ENCODE measurements around the gene DCTD. TPM values are rescaled to one million over a fixed set of nuclear protein-coding genes. Genes with fewer than 3 reads are reported as not detected.
"Not testable (repeated sequence)": the region's sequence is repeated elsewhere in the genome, so short reads cannot be mapped to it uniquely, and the experiment has no call there.

Gene DCTD
- total RNA-seq, 2 donors from 2014 or later = 83.6 to 135 TPM

DNA sequence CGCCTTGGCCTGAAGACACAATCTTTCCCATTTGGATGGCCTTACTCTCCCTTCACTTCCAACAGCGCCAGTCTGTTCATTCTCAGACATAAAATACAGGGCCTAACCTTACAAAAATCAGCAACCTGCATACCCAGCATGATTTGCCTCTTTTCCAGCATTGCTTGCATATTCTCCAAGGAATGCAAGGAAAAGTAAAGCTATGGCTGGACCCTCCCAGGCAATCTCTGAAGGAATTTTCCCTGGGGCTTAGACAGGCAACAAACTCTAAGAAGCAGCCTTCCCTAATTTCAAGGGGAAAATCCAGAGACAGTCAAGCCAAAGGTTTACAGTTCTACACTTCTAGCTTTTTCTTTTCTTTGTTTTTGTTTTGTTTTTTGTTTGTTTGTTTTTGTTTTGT, 3.6 kb downstream of the DCTD start:
- Mint-ChIP-seq H3K4me1 (ENCODE audit: low read depth in 2 of 2) (peaks cover 33 to 36% of the 10 kb centered on the region in 2 donors), H3K9me3 (no peaks in the 10 kb centered on the region), H3K27me3 (no peaks in the 10 kb centered on the region), H3K27ac (peak overlapping the region; percentile 54 to 66), H3K36me3 (peaks cover 30% of the 10 kb centered on the region), H3K4me3 (peak overlapping the region; percentile 9)
- no peak for ATAC-seq
- DNase-seq (ENCODE audit: low spot score) = no peak

DNA sequence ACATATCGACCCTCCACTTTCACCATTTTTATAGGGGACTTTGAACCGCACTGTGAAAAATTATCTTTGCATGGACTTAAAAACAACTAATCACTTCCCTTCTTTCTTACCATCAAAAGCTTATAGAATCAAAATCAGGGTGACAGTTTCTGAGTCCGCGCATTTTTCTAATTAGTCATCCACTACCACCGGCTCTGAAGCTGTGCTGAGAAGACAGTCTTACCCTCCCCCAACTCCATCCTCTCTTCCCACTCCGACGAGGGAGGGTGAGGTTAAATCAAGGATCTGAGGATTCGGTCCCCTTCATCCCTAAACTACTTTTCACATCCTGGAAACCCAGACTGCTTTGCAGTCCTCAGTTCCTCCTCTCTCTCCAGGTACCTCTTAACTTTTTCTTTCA, 4.2 kb downstream of the DCTD start:
- H3K27ac Mint-ChIP-seq = peak overlapping the region; percentile 54 to 66
- peak overlapping the region; percentile 27 for H3K4me3 Mint-ChIP-seq
- H3K36me3 Mint-ChIP-seq = peaks cover 30% of the 10 kb centered on the region
- no peaks in the 10 kb centered on the region for H3K27me3 Mint-ChIP-seq
- H3K9me3 Mint-ChIP-seq = no peaks in the 10 kb centered on the region
- no peak for DNase-seq (ENCODE audit: low spot score)
- peaks cover 29 to 31% of the 10 kb centered on the region in 2 donors for H3K4me1 Mint-ChIP-seq (ENCODE audit: low read depth in 2 of 2)
- ATAC-seq = no peak

DNA sequence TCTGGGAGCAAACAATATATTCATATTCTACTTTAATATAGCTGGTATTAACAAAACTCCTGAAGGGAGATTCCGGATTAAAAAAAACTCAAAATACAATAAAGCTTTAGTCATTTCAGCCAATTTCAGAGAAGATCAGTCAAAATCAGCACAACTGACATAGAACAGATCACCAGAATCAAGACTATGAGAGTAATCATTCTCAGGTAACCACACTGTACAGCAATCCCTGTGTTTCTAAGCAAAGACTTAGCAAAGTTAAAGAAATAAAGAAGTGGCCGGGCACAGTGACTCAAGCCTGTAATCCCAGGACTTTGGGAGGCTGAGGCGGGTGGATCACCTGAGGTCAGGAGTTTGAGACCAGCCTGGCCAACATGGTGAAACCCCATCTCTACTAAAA, 9.1 kb downstream of the DCTD start:
- no peak overlapping the region for H3K4me3 Mint-ChIP-seq
- peaks cover 28 to 34% of the 10 kb centered on the region in 2 donors for H3K4me1 Mint-ChIP-seq (ENCODE audit: low read depth in 2 of 2)
- ATAC-seq = no peak
- H3K27me3 Mint-ChIP-seq = no peaks in the 10 kb centered on the region
- H3K9me3 Mint-ChIP-seq = no peaks in the 10 kb centered on the region
- peaks cover 43% of the 10 kb centered on the region for H3K36me3 Mint-ChIP-seq
- peak overlapping the region in 1 of 2 donors; percentile 48 for H3K27ac Mint-ChIP-seq
- no peak for DNase-seq (ENCODE audit: low spot score)

GRCh38 chr4:182907396-182907795, 9.8 kb downstream of the DCTD start:
- Mint-ChIP-seq H3K4me3 (no peak overlapping the region), H3K27ac (no peak overlapping the region), H3K27me3 (no peaks in the 10 kb centered on the region), H3K9me3 (no peaks in the 10 kb centered on the region), H3K4me1 (ENCODE audit: low read depth in 2 of 2) (peaks cover 22 to 28% of the 10 kb centered on the region in 2 donors), H3K36me3 (peaks cover 35% of the 10 kb centered on the region)
- ATAC-seq (no peak), DNase-seq (ENCODE audit: low spot score) (no peak)

DNA sequence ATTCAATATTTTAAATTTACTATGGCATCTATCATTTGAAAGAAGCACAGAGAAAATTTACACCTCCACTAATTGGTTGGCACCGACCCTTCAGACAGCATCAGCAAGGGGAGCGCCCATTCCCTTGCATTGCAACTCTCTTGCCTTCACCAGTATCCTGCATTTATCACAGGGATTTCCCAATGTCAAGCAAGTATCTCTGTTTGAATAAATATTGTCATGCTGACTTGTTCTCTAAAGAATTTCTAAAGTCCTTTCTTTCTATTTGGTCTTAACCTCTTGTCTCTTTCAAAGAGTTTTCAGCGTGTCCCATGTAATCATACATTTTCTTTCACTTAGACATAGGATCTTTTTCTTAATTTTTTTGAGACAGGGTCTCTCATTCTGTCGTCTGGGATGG, 10.4 kb downstream of the DCTD start:
- ATAC-seq = no peak
- Mint-ChIP-seq H3K4me3 (no peak overlapping the region), H3K4me1 (ENCODE audit: low read depth in 2 of 2) (peaks cover 18 to 24% of the 10 kb centered on the region in 2 donors), H3K27ac (no peak overlapping the region), H3K27me3 (no peaks in the 10 kb centered on the region), H3K36me3 (peaks cover 31% of the 10 kb centered on the region), H3K9me3 (no peaks in the 10 kb centered on the region)
- DNase-seq (ENCODE audit: low spot score) = no peak

- Mint-ChIP-seq H3K27me3 (no peaks in the 10 kb centered on the region), H3K27ac (no peak overlapping the region), H3K36me3 (peaks cover 21% of the 10 kb centered on the region), H3K4me3 (no peak overlapping the region), H3K9me3 (no peaks in the 10 kb centered on the region), H3K4me1 (ENCODE audit: low read depth in 2 of 2) (peaks cover 17 to 19% of the 10 kb centered on the region in 2 donors)
- ATAC-seq (no peak), DNase-seq (ENCODE audit: low spot score) (no peak)
Observed at GRCh38 chr4:182905038-182905437, 12.1 kb downstream of the DCTD start.

DNA sequence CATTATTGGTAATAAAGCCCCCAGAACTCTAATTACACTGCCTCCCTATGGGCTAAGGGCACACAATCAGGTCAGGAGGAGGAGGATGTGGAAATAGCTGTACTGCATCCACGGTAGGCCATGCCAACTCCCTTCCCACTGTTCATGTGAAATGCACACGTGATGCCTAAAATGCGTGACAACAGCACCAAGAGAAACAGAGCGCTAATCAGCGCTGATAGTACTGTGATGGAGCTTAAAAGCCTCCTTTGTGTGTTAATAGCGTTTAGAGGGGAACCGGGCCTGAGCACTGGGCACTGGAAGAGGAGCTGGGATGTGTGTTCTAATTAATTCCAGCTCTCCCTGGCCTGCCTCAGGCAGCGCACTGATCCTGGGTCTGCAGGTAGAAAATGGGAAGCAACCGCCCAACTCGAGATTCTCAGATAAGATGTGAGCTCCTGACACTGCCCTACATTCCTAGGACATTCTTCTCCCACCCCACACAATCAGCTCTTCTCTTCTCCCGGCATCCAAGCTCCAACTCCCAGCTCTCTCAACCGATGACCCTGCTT, 12.9 kb downstream of the DCTD start:
- no peak overlapping the region for H3K27ac Mint-ChIP-seq
- H3K36me3 Mint-ChIP-seq = peaks cover 18% of the 10 kb centered on the region

GRCh38 chr4:182903013-182903412, 14.2 kb downstream of the DCTD start:
- H3K27ac Mint-ChIP-seq = no peak overlapping the region
- DNase-seq (ENCODE audit: low spot score) (no peak), ATAC-seq (no peak)
- H3K4me1 Mint-ChIP-seq (ENCODE audit: low read depth in 2 of 2) = peaks cover 14 to 17% of the 10 kb centered on the region in 2 donors
- H3K9me3 Mint-ChIP-seq = no peaks in the 10 kb centered on the region
- peaks cover 16% of the 10 kb centered on the region for H3K36me3 Mint-ChIP-seq
- H3K27me3 Mint-ChIP-seq = no peaks in the 10 kb centered on the region
- H3K4me3 Mint-ChIP-seq = no peak overlapping the region

More for the DNA sequence above, 12.9 kb downstream of the DCTD start:
- Mint-ChIP-seq H3K4me1 (ENCODE audit: low read depth in 2 of 2) (peaks cover 14 to 17% of the 10 kb centered on the region in 2 donors), H3K27me3 (no peaks in the 10 kb centered on the region), H3K4me3 (no peak overlapping the region), H3K9me3 (no peaks in the 10 kb centered on the region)
- no peak for ATAC-seq
- DNase-seq (ENCODE audit: low spot score) = no peak

DNA sequence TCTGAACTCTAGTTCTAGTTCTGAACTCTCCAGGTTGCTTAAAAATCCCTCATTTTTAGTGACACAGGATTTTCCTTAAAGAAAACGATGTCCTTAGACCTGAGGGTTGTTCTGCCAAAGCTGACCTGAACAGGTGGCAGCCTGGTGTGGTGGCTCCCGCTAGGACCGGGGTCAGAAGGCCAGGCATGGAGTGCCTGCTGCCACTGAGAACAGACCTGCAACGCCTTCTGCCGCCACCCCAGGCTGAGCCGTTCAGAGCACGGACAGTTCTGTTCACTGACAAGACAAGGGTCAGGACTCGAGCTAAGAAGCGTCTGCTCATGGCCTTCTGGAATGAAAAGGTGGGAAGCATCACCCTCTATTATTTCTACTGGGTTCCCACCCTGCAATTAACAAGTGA, 15.8 kb downstream of the DCTD start:
- H3K4me1 Mint-ChIP-seq (ENCODE audit: low read depth in 2 of 2) = peaks cover 14 to 17% of the 10 kb centered on the region in 2 donors
- ATAC-seq (no peak), DNase-seq (ENCODE audit: low spot score) (no peak)
- no peak overlapping the region for H3K27ac Mint-ChIP-seq
- no peaks in the 10 kb centered on the region for H3K27me3 Mint-ChIP-seq
- no peak overlapping the region for H3K4me3 Mint-ChIP-seq
- no peaks in the 10 kb centered on the region for H3K9me3 Mint-ChIP-seq
- peaks cover 6% of the 10 kb centered on the region for H3K36me3 Mint-ChIP-seq

DNA sequence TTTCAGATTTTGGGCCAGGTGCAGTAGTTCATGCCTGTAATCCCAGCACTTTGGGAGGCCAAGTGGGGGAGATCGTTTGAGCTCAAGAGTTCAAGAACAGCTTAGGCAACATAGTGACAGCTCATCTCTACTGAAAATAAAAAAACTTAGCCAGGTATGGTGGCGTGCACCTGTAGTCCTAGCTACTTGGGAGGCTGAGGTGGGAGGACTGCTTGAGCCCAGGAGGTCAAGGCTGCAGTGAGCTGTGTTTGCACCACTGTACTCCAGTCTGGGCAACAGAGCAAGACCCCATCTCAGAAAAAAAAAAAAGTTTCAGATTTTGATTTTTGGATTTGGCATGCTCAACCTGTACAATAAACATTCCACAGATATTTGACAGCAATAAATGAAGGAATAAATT, 17.2 kb downstream of the DCTD start:
- peaks cover 4 to 14% of the 10 kb centered on the region in 2 donors for H3K4me1 Mint-ChIP-seq (ENCODE audit: low read depth in 2 of 2)
- not testable (repeated sequence) for H3K9me3 Mint-ChIP-seq; H3K4me3 Mint-ChIP-seq; DNase-seq (ENCODE audit: low spot score); H3K27me3 Mint-ChIP-seq; ATAC-seq; H3K27ac Mint-ChIP-seq; H3K36me3 Mint-ChIP-seq

DNA sequence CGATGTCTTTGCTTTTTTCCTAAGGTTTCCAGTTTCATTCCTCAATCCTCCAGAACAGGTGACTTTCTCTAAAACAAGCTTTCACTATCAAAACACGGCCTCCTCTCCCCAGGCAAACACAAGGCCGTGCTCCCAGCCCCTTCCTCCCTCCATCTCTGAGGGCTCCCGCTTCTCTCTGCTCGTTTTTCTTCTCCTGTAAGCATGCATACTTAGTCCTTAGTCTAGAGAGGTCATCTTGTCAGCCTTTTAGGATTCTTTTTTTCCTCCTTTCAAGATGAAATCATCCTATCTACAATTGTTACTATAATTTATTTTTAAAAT, 18.7 kb downstream of the DCTD start:
- H3K4me1 Mint-ChIP-seq (ENCODE audit: low read depth in 2 of 2) = peaks cover 0 to 4% of the 10 kb centered on the region in 2 donors
- H3K9me3 Mint-ChIP-seq = no peaks in the 10 kb centered on the region
- DNase-seq (ENCODE audit: low spot score) (no peak), ATAC-seq (no peak)
- H3K4me3 Mint-ChIP-seq = no peak overlapping the region
- no peak overlapping the region for H3K27ac Mint-ChIP-seq
- H3K36me3 Mint-ChIP-seq = peaks cover 6% of the 10 kb centered on the region
- no peaks in the 10 kb centered on the region for H3K27me3 Mint-ChIP-seq

GRCh38 chr4:182897601-182898478, 19.3 kb downstream of the DCTD start:
- ATAC-seq (no peak), DNase-seq (ENCODE audit: low spot score) (no peak)
- no peaks in the 10 kb centered on the region for H3K27me3 Mint-ChIP-seq
- H3K36me3 Mint-ChIP-seq = peaks cover 8% of the 10 kb centered on the region
- H3K9me3 Mint-ChIP-seq = no peaks in the 10 kb centered on the region
- H3K4me1 Mint-ChIP-seq (ENCODE audit: low read depth in 2 of 2) = peaks cover 0 to 4% of the 10 kb centered on the region in 2 donors
- H3K4me3 Mint-ChIP-seq = no peak overlapping the region
- H3K27ac Mint-ChIP-seq = no peak overlapping the region

DNA sequence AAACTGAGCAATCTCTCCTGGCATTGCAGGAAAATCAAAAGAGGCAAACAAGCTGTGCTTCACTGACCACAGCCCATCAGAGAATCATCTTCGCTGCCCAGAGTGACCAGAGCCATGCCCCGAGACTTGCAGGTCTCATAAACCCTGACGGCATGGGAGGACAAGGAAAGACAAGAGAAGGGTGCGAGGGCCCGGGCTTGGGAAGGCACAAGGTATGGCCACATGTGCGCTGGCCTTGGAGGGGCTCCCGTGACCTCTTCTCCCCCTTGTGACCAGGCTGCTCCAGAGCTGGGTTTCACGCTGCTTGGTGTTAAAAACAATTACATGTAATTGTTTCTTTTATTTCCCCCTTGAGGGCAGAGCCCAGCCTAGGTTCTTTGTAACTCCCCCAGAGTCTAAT, 20.8 kb downstream of the DCTD start:
- H3K36me3 Mint-ChIP-seq = peaks cover 11% of the 10 kb centered on the region

DNA sequence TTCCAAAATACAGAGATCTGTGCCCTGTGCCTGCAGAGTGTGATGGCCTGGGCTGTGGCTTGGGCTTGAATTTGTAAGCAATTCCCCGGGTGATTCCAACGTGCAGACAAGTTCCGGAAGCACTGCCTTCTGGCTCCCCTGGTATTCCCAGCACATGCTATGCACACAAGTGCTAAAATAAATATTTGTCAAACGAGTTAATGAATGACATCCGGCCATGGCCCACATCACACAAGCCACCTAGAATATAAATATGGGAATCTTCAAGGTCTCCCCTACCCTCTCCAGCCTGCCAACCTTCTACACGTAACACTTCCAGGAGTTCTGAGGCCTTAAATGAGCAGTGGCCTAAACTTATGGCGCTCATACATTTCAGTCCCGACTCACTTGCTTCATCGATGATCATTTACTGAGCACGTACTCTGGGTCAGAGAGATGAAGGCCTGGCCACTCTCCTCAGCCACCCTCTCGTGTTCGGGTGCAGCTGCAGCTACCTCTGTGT, 21.3 kb downstream of the DCTD start:
- no peaks in the 10 kb centered on the region for H3K27me3 Mint-ChIP-seq
- peaks cover 17% of the 10 kb centered on the region for H3K36me3 Mint-ChIP-seq
- peak overlapping the region in 1 of 2 donors; percentile 13 for H3K27ac Mint-ChIP-seq
- ATAC-seq (no peak), DNase-seq (ENCODE audit: low spot score) (no peak)
- H3K9me3 Mint-ChIP-seq = no peaks in the 10 kb centered on the region
- no peak overlapping the region for H3K4me3 Mint-ChIP-seq
- peaks cover 0 to 4% of the 10 kb centered on the region in 2 donors for H3K4me1 Mint-ChIP-seq (ENCODE audit: low read depth in 2 of 2)

More for the DNA sequence above, 20.8 kb downstream of the DCTD start:
- no peak for DNase-seq (ENCODE audit: low spot score)
- ATAC-seq = no peak
- peaks cover 0 to 4% of the 10 kb centered on the region in 2 donors for H3K4me1 Mint-ChIP-seq (ENCODE audit: low read depth in 2 of 2)
- no peaks in the 10 kb centered on the region for H3K9me3 Mint-ChIP-seq
- H3K4me3 Mint-ChIP-seq = no peak overlapping the region
- peak overlapping the region in 1 of 2 donors; percentile 13 for H3K27ac Mint-ChIP-seq
- no peaks in the 10 kb centered on the region for H3K27me3 Mint-ChIP-seq
